Measurements from ENCODE around the gene ASRGL1. TPM values are rescaled to one million over a fixed set of nuclear protein-coding genes. Genes with fewer than 3 reads are reported as not detected.
"Not testable (repeated sequence)": the region's sequence is repeated elsewhere in the genome, so short reads cannot be mapped to it uniquely, and the experiment has no call there.

ASRGL1 gene
- total RNA-seq, 1 experiment from 2014 or later: 31.1 TPM

- TF ChIP-seq, protein P1, sequence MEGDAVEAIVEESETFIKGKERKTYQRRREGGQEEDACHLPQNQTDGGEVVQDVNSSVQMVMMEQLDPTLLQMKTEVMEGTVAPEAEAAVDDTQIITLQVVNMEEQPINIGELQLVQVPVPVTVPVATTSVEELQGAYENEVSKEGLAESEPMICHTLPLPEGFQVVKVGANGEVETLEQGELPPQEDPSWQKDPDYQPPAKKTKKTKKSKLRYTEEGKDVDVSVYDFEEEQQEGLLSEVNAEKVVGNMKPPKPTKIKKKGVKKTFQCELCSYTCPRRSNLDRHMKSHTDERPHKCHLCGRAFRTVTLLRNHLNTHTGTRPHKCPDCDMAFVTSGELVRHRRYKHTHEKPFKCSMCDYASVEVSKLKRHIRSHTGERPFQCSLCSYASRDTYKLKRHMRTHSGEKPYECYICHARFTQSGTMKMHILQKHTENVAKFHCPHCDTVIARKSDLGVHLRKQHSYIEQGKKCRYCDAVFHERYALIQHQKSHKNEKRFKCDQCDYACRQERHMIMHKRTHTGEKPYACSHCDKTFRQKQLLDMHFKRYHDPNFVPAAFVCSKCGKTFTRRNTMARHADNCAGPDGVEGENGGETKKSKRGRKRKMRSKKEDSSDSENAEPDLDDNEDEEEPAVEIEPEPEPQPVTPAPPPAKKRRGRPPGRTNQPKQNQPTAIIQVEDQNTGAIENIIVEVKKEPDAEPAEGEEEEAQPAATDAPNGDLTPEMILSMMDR (conservative IDR thresholded peaks at IDR 0.05): peak; percentile 59
- H3K4me2 ChIP-seq (ENCODE audit: insufficient read depth, insufficient read length, low read length); H3K36me3 Mint-ChIP-seq (ENCODE audit: insufficient read depth in 1 of 3, low read depth in 3 of 3); H2AFZ ChIP-seq (ENCODE audit: low read length); H3K18ac ChIP-seq (ENCODE audit: insufficient read length, low read depth, low read length); H2BK20ac ChIP-seq (ENCODE audit: low read depth, low read length, poor library complexity, severe bottlenecking); H3K27ac Mint-ChIP-seq; H3K79me1 ChIP-seq (ENCODE audit: insufficient read depth, low read depth, low read length, poor library complexity, severe bottlenecking); H4K91ac ChIP-seq (ENCODE audit: insufficient read length, low read depth, low read length); H3K23ac ChIP-seq (ENCODE audit: insufficient read length, low read depth, low read length); H4K8ac ChIP-seq (replicated peaks; ENCODE audit: insufficient read length, low read depth, low read length); H2AK5ac ChIP-seq (ENCODE audit: insufficient read length, low read length); H3K27me3 Mint-ChIP-seq (ENCODE audit: low read depth); H3K56ac ChIP-seq (ENCODE audit: insufficient read length, low read depth, low read length); H3K4me1 ChIP-seq (ENCODE audit: insufficient read depth, low read length); H3K9me3 Mint-ChIP-seq; H3K4ac ChIP-seq (ENCODE audit: low read depth, low read length); H3T11ph ChIP-seq (ENCODE audit: low read length); H4K20me1 ChIP-seq (ENCODE audit: control insufficient read depth, insufficient read depth, insufficient read length); H4K5ac ChIP-seq (ENCODE audit: insufficient read length, low read depth, low read length); H3K27ac ChIP-seq (ENCODE audit: insufficient read length, low read depth, low read length); DNase-seq; H2BK120ac ChIP-seq (ENCODE audit: low read depth, low read length, poor library complexity, severe bottlenecking); H2BK12ac ChIP-seq (ENCODE audit: insufficient read length, low read depth, low read length); H3K9me3 ChIP-seq (ENCODE audit: control insufficient read depth, low read depth, low read length); H3K4me3 Mint-ChIP-seq; H3K23me2 ChIP-seq (ENCODE audit: insufficient read length, low read depth, low read length, poor library complexity, severe bottlenecking); H2BK15ac ChIP-seq (ENCODE audit: low read depth, low read length); H3K9ac ChIP-seq (ENCODE audit: extremely low read depth, insufficient read length, low read length); H3K14ac ChIP-seq (ENCODE audit: insufficient read depth, low read length); H2BK5ac ChIP-seq (ENCODE audit: insufficient read length, low read length); H3K79me2 ChIP-seq (ENCODE audit: insufficient read depth, low read length); H3K27me3 ChIP-seq (ENCODE audit: insufficient read depth, low read length): not testable (repeated sequence)
- WGBS (ENCODE audit: extremely low coverage, insufficient read length, low lambda C conversion rate): no CpG with 5 or more reads among the region's 9 CpGs
- H3K4me1 Mint-ChIP-seq: peaks cover 16 to 21% of the 10 kb centered on the region in 2 experiments
Observed at GRCh38 chr11:62378459-62379063, 41.3 kb downstream of the ASRGL1 start.

- H3K4ac ChIP-seq (ENCODE audit: low read depth, low read length); H3K79me1 ChIP-seq (ENCODE audit: insufficient read depth, low read depth, low read length, poor library complexity, severe bottlenecking); H4K91ac ChIP-seq (ENCODE audit: insufficient read length, low read depth, low read length); H4K5ac ChIP-seq (ENCODE audit: insufficient read length, low read depth, low read length); H3K9ac ChIP-seq (ENCODE audit: extremely low read depth, insufficient read length, low read length); DNase-seq; H2BK5ac ChIP-seq (ENCODE audit: insufficient read length, low read length); H3K23ac ChIP-seq (ENCODE audit: insufficient read length, low read depth, low read length); H3K9me3 ChIP-seq (ENCODE audit: control insufficient read depth, low read depth, low read length); H2BK20ac ChIP-seq (ENCODE audit: low read depth, low read length, poor library complexity, severe bottlenecking); H3K4me1 ChIP-seq (ENCODE audit: insufficient read depth, low read length); H3K27me3 ChIP-seq (ENCODE audit: insufficient read depth, low read length); H3K14ac ChIP-seq (ENCODE audit: insufficient read depth, low read length); H2AFZ ChIP-seq (ENCODE audit: low read length); H3K27ac Mint-ChIP-seq; H2BK120ac ChIP-seq (ENCODE audit: low read depth, low read length, poor library complexity, severe bottlenecking); H3K4me2 ChIP-seq (ENCODE audit: insufficient read depth, insufficient read length, low read length); H2AK5ac ChIP-seq (ENCODE audit: insufficient read length, low read length); H3K36me3 Mint-ChIP-seq (ENCODE audit: insufficient read depth in 1 of 3, low read depth in 3 of 3); H3K9me3 Mint-ChIP-seq; H3K56ac ChIP-seq (ENCODE audit: insufficient read length, low read depth, low read length); H4K8ac ChIP-seq (replicated peaks; ENCODE audit: insufficient read length, low read depth, low read length); H3T11ph ChIP-seq (ENCODE audit: low read length); H3K27ac ChIP-seq (ENCODE audit: insufficient read length, low read depth, low read length); H3K4me3 Mint-ChIP-seq; H3K27me3 Mint-ChIP-seq (ENCODE audit: low read depth); H3K79me2 ChIP-seq (ENCODE audit: insufficient read depth, low read length); H3K23me2 ChIP-seq (ENCODE audit: insufficient read length, low read depth, low read length, poor library complexity, severe bottlenecking); H2BK15ac ChIP-seq (ENCODE audit: low read depth, low read length); H3K18ac ChIP-seq (ENCODE audit: insufficient read length, low read depth, low read length); H2BK12ac ChIP-seq (ENCODE audit: insufficient read length, low read depth, low read length); H4K20me1 ChIP-seq (ENCODE audit: control insufficient read depth, insufficient read depth, insufficient read length): not testable (repeated sequence)
- H3K4me1 Mint-ChIP-seq: peaks cover 14 to 16% of the 10 kb centered on the region in 2 experiments
- no CpG with 5 or more reads among the region's 2 CpGs for WGBS (ENCODE audit: extremely low coverage, insufficient read length, low lambda C conversion rate)
Observed at GRCh38 chr11:62379586-62379985, 42.3 kb downstream of the ASRGL1 start.
